ENCODE results near the gene KCNK10. TPM values are rescaled to one million over a fixed set of nuclear protein-coding genes. Genes with fewer than 3 reads are reported as not detected.
A peak's percentile ranks its signal among the peaks of the same experiment; 100 is the strongest.

The KCNK10 gene
- total and polyA plus RNA-seq, 2 of the 8 experiments (the other 6 are each of a cell fraction or from before 2014, with no cell fraction given), result 0.45 to 0.63 TPM

- TF ChIP-seq HDAC2 (IDR thresholded peaks at IDR 0.05; ENCODE audit: borderline replicate concordance in 1 of 2, low read depth in 2 of 2, low read length in 2 of 2), result no peak
- TF ChIP-seq GTF2F1 (IDR thresholded peaks at IDR 0.05; ENCODE audit: borderline replicate concordance, low read depth, low read length), result no peak
- no peak for TF ChIP-seq EP300 (IDR thresholded peaks at IDR 0.05; ENCODE audit: borderline replicate concordance in 1 of 2, low read depth in 2 of 2, low read length in 2 of 2)
- TF ChIP-seq RBBP5 (IDR thresholded peaks at IDR 0.05; ENCODE audit: borderline replicate concordance, low read depth, low read length), result 0 out of 2 replicates have a peak, but pooled peaks have one; percentile 26
- TF ChIP-seq BACH1 (IDR thresholded peaks at IDR 0.05; ENCODE audit: low read length), result no peak
- TF ChIP-seq NRF1 (IDR thresholded peaks at IDR 0.05; ENCODE audit: low read depth, low read length), result no peak
- no peak for TF ChIP-seq EZH2 (IDR thresholded peaks at IDR 0.05; ENCODE audit: low read depth, low read length, severe bottlenecking)
- TF ChIP-seq SP2 (IDR thresholded peaks at IDR 0.05; ENCODE audit: low read length), result no peak
These were observed 134.2 kb downstream of the KCNK10 start (continued) for GRCh38 chr14:88188745-88189416.

Data from H1 (cell line).